Body of pancreas (tissue), 4 donors: Measurements from ENCODE around the gene POLA1. TPM values are rescaled to one million over a fixed set of nuclear protein-coding genes. Genes with fewer than 3 reads are reported as not detected.

Experiments used
- ATAC-seq: fragments of 150-250 bp; one replicate; pipeline ENCODE4 v1.9.1; 2016
- DNase-seq, 4 donors: peaks; one replicate each; pipeline ENCODE4 v3.0.0-alpha.2; 2019
- H3K27ac ChIP-seq, 4 donors: fragments of 200-600 bp; sonication (generic); 1 replicate in 3 of 4; 2 replicates in 1 of 4; pipeline versions ENCODE4 v1.5.1 to v1.6.1; 2016 to 2019; ENCODE audit warnings: mild to moderate bottlenecking in 1 of 4, mixed read lengths in 1 of 4, moderate library complexity in 1 of 4
- H3K27me3 ChIP-seq, 2 donors: fragments of 200-600 bp; sonication (generic); one replicate each; pipeline ENCODE4 v1.6.0; 2016; ENCODE audit warnings: mild to moderate bottlenecking in 1 of 2
- H3K36me3 ChIP-seq, 2 donors: fragments of 200-600 bp; sonication (generic); replicated peaks in 1 of 2; 2 replicates each; pipeline ENCODE4 v1.5.1; 2016; ENCODE audit warnings: low read depth in 2 of 2; ENCODE audit not compliant: insufficient read depth in 1 of 2
- H3K4me1 ChIP-seq: fragments of 200-600 bp; sonication (generic); one replicate; pipeline ENCODE4 v1.6.0; 2016
- H3K4me3 ChIP-seq, 2 donors: fragments of 200-600 bp; sonication (generic); 1 replicate in 1 of 2; 2 replicates in 1 of 2; pipeline ENCODE4 v1.5.1; 2016 to 2019
- H3K9me3 ChIP-seq, 3 donors: fragments of 200-600 bp; sonication (generic); 1 replicate in 2 of 3; 2 replicates in 1 of 3; pipeline ENCODE4 v1.5.1; 2016
- POLR2A ChIP-seq, 3 donors: fragments of 450-650 bp; IDR thresholded peaks; one replicate each; pipeline ENCODE4 v1.6.1; 2016; ENCODE audit warnings: antibody characterized with exemption in 3 of 3, mild to moderate bottlenecking in 2 of 3
- WGBS, 2 donors: methylation state at CpG; one replicate each; pipeline ENCODE4 v1.1.5; 2017; 5-methylcytosine and 5-hydroxymethylcytosine counted together
- intact Hi-C: fragments of 100-400 bp; cut with DNase I; formaldehyde crosslinking; loops from one replicate; pipeline ENCODE4 v1.15.1; 2023
- total RNA-seq, 2 donors: library from RNA; depleted of rRNA; stranded (reverse); fragments of >200 nt; gene quantifications; one replicate each; pipeline ENCODE4 v1.1.0, GENCODE V29; 2016
- TF ChIP-seq, protein P1 (sequence below), 7 experiments: fragments of 450-650 bp in 4 of 7; fragments of 200-600 bp in 3 of 7; sonication (generic) in 3 of 7; IDR thresholded peaks; one replicate each; pipeline ENCODE4 v1.5.1; 2016 to 2019; ENCODE audit warnings: antibody characterized with exemption in 7 of 7

POLA1 gene
- total RNA-seq, 2 donors from 2014 or later, result 5.7 to 9.9 TPM

DNA sequence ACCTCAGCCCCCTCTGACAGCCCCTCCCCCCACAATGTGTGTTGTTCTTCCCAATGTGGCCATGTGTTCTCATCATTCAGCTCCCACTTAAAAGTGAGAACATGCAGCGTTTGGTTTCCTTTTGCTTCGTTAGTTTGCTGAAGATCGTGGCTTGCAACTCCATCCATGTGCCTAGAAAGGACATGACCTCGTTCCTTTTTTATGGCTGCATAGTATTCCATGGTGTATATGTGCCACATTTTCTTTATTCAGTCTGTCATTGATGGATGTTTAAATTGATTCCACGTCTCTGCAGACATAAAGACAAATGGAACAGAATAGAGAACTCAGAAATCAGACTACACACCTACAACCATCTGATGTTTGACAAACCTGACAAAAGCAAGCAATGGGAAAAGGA lies 276.1 kb downstream of the POLA1 start:
- intact Hi-C loops, result no loop called here
- Histone ChIP-seq H3K9me3 (no peaks in the 10 kb centered on the region), H3K27ac (no peak overlapping the region), H3K36me3 (no peaks in the 10 kb centered on the region), H3K4me1 (no peaks in the 10 kb centered on the region), H3K27me3 (no peaks in the 10 kb centered on the region), H3K4me3 (no peak overlapping the region)
- TF ChIP-seq, protein P1, sequence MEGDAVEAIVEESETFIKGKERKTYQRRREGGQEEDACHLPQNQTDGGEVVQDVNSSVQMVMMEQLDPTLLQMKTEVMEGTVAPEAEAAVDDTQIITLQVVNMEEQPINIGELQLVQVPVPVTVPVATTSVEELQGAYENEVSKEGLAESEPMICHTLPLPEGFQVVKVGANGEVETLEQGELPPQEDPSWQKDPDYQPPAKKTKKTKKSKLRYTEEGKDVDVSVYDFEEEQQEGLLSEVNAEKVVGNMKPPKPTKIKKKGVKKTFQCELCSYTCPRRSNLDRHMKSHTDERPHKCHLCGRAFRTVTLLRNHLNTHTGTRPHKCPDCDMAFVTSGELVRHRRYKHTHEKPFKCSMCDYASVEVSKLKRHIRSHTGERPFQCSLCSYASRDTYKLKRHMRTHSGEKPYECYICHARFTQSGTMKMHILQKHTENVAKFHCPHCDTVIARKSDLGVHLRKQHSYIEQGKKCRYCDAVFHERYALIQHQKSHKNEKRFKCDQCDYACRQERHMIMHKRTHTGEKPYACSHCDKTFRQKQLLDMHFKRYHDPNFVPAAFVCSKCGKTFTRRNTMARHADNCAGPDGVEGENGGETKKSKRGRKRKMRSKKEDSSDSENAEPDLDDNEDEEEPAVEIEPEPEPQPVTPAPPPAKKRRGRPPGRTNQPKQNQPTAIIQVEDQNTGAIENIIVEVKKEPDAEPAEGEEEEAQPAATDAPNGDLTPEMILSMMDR (IDR thresholded peaks at IDR 0.05), result no peak
- no peak for TF ChIP-seq POLR2A (IDR thresholded peaks at IDR 0.05)
- WGBS, 2 donors, result 91 to 100% methylated on average over 3 to 5 of the region's 5 CpGs
- DNase-seq (no peak), ATAC-seq (no peak)

DNA sequence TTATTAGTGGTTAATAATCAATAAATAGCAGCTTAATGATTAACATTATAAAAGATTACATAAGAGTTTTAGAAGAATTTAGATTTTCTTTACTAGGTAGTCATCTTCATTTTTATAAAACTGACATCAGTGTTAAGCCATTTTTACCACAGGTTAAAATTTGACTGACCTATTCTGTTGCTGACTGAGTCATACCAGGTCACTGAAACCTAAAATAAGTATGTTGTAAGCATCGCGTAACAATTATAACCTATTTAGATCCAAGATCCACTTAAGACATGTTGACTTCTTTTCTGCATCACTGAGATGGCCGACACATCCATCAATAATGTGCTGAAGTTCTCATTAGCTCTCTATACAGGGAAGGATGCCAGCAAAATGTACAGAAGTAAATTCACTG lies 285.4 kb downstream of the POLA1 start:
- no peak overlapping the region for H3K4me3 ChIP-seq
- H3K27ac ChIP-seq, result no peak overlapping the region
- no peaks in the 10 kb centered on the region for H3K9me3 ChIP-seq
- DNase-seq, result no peak
- 97 to 98% methylated on average over 3 of the region's 3 CpGs for WGBS, 2 donors
- TF ChIP-seq, protein P1 (IDR thresholded peaks at IDR 0.05), result no peak
- no peak for TF ChIP-seq POLR2A (IDR thresholded peaks at IDR 0.05)
- H3K36me3 ChIP-seq, result no peaks in the 10 kb centered on the region
- intact Hi-C loops, result no loop called here
- H3K27me3 ChIP-seq, result no peaks in the 10 kb centered on the region
- no peak for ATAC-seq
- no peaks in the 10 kb centered on the region for H3K4me1 ChIP-seq

DNA sequence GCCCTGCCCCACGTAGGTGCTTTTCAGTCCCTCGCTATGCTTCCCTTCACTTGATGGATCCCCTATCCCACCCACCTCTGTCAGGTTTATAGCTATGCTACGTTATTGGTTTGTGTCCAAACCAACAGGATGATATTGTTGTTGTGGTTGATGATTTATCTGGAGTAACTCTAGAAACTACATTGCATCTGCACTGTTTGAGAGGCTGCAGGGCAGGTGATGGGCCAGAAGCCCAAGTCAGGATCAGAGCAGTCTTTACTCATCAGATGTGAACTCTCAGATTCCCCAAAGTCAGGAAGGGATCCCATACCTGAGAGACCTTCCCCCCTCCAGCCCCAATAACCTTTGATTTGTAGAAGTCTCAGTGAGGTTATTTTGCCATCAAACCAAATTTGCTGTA lies 287.3 kb downstream of the POLA1 start:
- Histone ChIP-seq H3K36me3 (no peaks in the 10 kb centered on the region), H3K27me3 (no peaks in the 10 kb centered on the region), H3K4me1 (no peaks in the 10 kb centered on the region), H3K27ac (no peak overlapping the region), H3K9me3 (no peaks in the 10 kb centered on the region), H3K4me3 (no peak overlapping the region)
- 100% methylated on average over 3 of the region's 3 CpGs for WGBS, 2 donors
- intact Hi-C loops, result no loop called here
- no peak for ATAC-seq
- no peak for DNase-seq
- TF ChIP-seq POLR2A (IDR thresholded peaks at IDR 0.05), result no peak
- TF ChIP-seq, protein P1 (IDR thresholded peaks at IDR 0.05), result no peak

DNA sequence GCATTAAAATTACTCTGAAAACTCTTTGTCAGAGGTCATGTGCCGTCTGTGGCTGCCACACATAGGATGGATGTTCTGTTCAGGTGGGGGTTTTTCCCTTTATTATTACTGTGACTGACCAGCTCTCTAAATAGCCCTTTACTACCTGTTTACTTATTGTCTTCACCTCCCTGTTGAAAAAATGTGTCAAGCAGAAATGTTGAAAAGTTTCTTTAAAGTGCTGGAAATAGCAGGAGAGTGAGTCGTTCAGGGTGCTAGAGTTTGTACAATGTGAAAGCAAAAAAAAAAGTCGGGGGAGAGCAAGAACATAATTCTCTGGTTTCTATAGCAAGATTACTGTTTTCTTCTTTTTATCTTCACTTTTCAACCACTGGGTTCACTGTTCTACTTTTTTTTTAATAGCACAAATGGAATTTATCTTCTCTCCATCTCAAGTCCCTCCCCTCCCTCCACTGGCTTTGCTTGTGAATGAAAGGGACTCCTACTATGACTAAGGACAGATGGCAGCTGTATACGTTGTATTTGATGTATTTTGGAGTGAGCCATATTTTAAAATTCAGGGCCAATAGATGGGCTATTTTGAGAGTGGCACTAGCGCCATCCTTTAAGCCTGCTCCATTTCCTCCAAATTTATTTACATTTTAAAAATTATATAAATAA lies 288.7 kb downstream of the POLA1 start:
- TF ChIP-seq POLR2A (IDR thresholded peaks at IDR 0.05), result no peak
- TF ChIP-seq, protein P1 (IDR thresholded peaks at IDR 0.05), result no peak
- no peak for DNase-seq

GRCh38 chrX:24983931-24984330 lies 290.2 kb downstream of the POLA1 start:
- H3K36me3 ChIP-seq, result no peaks in the 10 kb centered on the region
- H3K9me3 ChIP-seq, result no peaks in the 10 kb centered on the region
- no peak overlapping the region for H3K27ac ChIP-seq
- H3K4me3 ChIP-seq, result no peak overlapping the region
- H3K4me1 ChIP-seq, result no peaks in the 10 kb centered on the region
- ATAC-seq, result no peak
- no peaks in the 10 kb centered on the region for H3K27me3 ChIP-seq
- WGBS, 2 donors, result 87 to 90% methylated on average over 3 of the region's 3 CpGs
- intact Hi-C loops, result no loop called here
- TF ChIP-seq, protein P1 (IDR thresholded peaks at IDR 0.05), result no peak
- TF ChIP-seq POLR2A (IDR thresholded peaks at IDR 0.05), result no peak
- DNase-seq, result no peak

More for the DNA sequence above, 288.7 kb downstream of the POLA1 start:
- intact Hi-C loops, result no loop called here
- Histone ChIP-seq H3K9me3 (no peaks in the 10 kb centered on the region), H3K27ac (no peak overlapping the region), H3K36me3 (no peaks in the 10 kb centered on the region), H3K4me1 (no peaks in the 10 kb centered on the region), H3K27me3 (no peaks in the 10 kb centered on the region), H3K4me3 (no peak overlapping the region)
- WGBS, 2 donors, result 81 to 87% methylated on average over 5 of the region's 5 CpGs
- ATAC-seq, result no peak
